Stimulated activated CD4-positive, alpha-beta T cell treated with anti-CD3 and anti-CD28 coated beads, TNF-alpha, amount 100 ng/mL, for 48 hours (primary cell): Measurements from ENCODE around the gene HPSE2.

Experiments
- DNase-seq, 3 donors: peaks; one replicate each; pipeline ENCODE4 v3.0.0-alpha.2; 2020; ENCODE audit warnings: low read depth in 3 of 3

Gene HPSE2

DNA sequence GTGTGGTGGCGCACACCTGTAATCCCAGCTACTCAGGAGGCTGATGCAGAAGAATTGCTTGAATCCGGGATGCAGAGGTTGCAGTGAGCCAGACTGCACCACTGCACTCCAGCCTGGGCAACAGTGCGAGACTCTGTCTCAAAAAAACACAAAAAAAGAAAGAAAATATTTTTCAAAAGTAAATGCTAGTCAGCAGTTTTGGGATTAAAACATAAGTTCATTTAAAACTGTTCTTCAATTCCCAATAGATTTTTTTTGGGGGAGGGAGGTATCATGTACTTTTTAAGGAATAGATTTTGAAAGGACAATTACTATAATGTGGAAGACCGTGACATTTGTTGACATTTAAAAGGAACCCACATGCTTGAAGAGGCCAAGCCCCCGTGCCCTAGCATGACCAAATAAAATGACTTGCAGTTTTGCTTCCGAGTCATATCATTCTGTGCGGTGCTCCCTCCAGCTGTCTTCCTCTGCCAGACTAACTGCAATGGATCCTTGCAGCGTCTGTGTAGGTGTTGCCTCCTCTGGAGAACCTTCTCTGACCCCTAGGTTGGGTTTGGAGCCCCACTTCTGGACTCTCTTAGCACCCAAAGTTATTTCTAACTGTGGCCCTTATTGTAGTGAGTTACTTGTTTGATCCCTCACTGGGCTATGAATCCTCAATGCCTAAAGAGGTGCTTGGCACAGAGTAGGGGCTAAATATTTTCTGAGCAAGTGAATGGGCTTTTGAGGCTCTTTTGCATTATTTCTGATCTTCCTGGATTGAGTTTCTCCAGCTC, 771.5 kb downstream of the HPSE2 start:
- DNase-seq, result no peak

DNA sequence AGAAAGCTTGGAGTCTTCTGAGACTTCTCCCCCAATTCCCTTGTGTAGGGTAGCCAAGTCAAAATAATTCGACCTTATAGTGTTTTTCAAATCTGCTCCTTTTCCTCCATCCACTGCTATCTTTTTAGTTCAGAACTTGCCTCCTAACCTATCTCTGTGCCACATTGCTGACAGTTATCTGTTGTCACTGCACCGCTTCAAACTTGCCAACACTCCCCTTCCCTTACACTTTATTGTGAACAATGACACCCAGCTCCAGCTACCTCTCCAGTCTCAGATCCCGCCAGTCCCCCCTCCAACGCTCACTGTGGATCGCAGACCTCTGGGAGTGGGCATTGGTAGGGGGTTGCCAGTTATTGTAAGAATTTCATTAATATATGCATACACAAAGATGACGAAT, 772.6 kb downstream of the HPSE2 start:
- DNase-seq, result no peak

DNA sequence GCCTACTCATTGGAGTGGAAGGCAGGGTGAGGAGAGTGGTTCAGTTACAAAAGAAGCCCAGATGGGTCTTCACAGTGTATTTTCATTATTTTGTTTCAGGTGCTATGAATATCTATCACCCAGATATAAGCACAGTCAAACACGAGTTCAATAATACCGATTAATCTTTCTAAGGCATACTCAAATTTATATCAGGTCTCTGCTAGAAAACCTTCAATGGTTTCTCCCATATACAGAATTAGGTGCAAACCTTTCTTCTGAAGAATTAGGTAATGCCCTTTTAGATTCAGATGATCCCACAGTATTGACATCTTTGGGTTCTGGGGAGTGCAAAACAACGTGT, 774.2 kb downstream of the HPSE2 start:
- no peak for DNase-seq

DNA sequence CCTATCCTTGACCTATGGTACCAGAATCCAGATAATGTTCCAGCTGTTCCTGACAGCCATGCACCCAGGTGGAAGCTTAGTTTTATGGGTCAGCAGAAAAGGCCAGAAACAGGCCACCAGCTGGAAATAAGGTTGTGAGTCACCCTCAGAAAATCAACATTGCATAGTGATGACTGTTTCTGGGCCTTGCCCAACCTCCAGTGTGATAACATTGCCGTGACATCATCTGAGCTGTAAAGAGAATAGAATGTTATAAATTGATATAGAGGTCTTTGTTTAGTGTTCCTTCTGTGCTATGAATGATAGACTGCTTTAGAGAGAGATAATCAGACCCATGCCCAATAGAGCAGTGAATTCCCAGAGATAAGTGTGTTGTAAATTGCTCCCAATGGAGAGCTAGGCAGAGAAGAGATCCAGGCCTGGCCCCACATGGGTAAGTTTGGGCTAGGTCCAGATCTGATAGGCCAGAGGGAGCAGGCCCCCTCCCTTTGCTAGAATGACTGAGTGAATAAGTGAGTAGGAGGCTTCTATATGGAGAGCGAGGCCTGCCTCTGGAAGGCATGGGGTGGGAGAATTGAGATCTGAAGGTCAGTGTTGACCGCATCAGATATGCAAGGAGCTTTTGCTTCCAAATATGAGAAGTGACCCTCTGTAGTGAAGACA, 774.7 kb downstream of the HPSE2 start:
- no peak for DNase-seq

DNA sequence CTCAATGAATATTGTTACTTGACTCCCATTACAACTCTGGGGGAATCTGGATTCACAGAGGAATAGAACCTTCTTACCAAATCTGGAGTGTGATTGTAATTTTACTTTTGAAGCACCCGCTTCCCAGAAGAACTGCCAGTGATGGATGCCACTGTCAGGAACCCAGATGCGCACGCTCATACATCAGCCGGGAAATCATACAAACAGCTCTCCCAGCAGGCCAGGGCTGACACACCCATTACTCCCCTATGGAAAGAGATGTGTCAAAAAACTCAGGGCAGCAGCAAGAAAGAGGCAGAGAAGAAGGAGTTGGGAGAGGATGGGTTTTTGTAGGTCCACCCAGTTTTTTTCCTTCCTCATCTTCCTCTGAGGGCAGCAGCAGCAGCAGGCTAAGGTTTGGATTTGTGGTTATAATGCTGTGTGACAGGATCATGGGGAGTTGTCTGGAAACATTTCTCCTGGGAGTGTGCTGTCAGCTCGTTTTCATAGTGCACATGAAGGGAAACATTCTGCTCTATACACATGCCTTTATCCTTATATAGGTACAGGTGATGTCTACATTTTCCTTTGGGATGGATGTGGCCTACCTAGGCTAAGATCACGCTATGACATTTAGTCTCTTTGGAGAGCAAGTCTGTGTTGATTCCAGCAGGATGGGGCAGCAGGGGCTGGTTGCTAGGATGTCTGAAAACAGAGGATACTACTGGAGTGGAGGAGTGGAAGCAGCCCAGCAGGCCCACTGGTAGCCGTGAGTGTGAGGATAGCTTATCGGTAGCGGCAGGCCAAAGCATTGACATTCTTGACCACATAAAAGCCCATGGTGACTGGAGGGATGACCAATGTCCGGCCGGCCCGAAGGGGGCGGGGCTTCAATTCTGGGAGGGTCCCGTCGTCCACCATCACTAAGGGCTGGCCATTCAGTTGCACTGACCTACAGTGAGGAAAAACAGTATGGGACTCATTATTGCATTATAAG, 776.6 kb downstream of the HPSE2 start:
- no peak for DNase-seq

DNA sequence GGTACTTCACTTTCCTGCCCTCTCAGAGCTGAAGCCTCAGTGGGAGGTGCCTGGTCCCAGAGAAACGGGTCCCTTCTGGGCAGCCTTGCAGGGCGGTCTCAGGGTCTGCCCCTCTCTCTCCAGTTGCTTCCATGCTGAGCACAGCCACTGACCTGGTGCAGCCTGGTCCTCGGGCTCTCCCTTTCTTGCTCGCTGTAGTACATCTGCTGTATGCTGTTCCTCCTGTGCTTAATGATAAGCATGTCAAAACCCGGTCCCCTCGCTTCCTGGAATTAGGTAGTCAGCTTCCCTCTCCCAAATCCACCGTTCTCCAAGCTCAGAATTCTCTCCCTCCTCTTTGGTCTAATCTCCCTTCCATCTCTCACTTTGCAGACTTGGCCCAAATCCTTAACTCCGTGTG, 777.9 kb downstream of the HPSE2 start:
- no peak for DNase-seq

DNA sequence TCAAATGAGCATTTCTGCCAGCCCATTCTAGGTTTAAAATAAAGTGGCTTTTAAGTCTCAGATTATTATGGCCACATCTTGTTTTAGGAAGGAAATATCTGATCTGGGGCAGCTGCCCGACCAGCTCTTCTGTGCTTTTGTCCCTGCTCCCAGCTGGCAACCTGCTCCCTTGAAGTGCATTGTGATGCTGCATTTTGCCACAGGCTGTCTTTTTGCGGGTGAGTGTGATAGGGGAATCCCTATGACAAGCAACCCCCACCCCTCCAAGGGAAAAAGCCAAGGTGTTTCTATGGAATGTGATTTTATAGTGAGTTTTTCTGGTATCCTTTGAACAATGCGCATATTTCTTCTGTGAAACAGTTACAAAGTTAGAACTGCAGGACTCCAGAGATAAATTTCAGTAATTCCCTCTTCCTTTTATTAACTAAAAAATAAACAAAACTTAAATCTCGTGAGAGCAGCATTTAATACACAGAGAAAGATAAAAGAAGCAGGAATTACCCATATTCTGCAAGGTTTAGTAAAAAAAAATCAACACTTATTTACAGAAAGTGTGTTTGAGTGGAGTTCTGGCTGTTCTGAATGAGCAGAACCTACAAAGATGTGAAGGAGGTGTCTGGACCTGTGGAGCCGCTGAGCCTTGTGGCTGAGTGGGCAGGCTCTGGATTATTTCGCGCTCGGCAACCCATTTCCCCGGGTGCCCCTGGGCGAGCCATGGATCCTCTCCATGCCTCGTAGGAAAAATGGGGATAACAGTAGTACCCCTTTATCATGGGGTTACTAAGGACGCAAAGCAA, 778.8 kb downstream of the HPSE2 start:
- no peak for DNase-seq

DNA sequence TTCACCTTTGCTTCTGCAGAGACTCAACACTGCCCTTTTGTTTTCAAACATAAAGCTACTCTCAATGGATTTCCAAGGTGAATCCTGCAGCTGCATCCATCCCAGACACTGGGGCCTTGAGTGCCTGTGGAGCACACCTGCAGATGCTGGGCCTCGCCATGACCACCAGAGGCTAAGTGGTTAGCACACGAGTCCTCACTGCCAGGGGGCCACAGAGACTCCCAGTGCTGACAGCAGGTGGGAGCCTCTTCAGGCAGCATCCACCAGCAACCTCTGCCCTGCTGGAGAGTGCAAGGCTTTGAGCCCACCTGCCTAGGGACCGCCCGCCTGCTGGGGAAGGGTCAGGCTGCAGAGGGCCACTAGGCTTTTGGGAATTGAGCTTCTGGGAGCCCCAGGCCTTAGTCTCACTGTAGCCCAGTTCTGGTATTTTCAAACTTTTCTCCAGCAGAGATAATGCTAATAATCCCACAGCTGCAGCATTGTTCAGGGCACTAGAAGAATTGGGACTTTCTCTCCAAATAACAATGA, 779.5 kb downstream of the HPSE2 start:
- DNase-seq, result no peak

DNA sequence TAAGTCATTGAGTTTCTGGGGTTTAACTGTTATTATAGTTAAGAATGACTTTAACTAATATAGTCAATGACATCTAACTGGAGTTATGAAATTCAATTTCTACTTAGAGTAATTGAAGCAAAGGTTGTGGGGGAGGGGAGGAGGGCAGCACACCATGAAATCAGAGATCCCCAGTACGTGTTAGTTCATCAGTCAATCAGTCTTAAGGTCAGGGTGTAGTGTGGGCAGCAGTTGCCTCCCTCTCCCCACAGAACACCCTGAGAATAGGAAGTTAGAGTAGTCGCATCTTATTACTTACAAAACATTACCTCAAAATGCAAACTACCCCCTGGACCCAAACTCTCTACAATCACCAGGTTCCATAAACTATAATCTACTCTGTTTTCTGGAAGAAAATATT, 781.9 kb downstream of the HPSE2 start:
- DNase-seq, result no peak

DNA sequence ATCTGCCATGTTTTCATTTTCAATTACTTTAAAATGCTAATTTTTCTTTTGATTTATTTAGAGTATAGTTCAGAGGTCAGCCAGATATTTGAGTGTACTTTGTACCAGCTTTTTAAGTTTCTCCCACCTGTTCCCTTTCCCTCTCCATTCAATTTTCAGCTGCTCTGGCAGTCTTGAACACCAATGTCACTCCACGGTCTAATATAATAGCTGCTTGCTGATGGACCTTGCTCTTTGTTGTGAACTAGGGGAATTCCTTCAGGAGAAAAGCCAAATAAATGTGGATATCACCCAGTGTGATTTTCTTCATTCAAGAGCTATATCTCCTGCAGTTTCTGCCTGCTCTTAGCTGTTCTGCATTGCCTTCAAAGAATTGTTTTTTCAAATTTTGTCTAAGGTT, 785.0 kb downstream of the HPSE2 start:
- no peak for DNase-seq

DNA sequence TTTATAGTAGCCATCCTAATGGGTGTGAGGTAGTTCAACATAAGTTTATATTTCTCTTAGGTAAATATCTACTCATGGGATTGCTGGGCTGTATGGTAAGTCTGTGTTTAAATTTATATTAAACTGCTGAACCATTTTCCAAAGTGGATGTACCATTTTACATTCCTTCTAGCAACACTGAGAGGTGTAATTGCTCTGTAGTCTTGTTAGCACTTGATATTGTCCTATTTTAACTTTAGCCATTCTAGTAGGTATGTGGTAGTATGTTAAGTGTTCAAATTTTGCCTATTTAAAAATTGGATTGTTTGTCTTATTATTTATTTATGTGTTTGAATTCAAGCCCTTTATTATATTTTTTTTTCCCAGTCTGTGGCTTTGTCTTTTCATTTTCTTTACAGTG, 786.4 kb downstream of the HPSE2 start:
- DNase-seq, result no peak

DNA sequence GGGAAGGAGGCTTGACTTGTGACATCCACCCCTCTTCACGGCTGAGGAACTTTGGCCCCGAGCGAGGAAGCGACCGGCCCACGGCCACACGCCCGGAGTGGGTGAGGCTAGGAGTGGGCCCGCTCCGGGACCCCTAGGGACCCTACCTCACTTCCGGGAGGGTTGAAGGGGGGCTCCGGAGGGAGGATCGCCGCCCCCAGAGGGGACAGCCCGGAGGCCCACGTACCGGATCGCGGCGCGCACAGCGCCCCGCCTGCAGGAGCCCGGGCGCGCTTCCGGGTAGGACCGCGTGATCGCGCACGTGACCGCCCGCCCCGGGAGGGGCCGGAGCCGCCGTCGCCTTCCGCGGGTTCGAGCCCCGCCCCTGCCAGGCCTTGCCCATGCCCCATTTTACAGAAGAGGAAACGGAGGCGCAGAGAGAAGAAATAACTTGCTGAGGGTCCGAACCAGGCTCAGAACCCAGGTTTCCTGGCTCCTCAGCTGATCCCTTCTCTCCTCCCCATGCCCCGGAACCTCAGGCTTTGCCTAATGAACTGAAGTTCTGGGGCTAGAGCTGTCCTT, 788.9 kb downstream of the HPSE2 start, which contains the start of gene HPS1:
Gene HPS1 (minus strand): TSS at position 275 of the 561 bp plus-strand sequence. CDS start 3,695 bp downstream, outside the sequence.
- DNase-seq, result peak; percentile 65 to 84 (median 68)

DNA sequence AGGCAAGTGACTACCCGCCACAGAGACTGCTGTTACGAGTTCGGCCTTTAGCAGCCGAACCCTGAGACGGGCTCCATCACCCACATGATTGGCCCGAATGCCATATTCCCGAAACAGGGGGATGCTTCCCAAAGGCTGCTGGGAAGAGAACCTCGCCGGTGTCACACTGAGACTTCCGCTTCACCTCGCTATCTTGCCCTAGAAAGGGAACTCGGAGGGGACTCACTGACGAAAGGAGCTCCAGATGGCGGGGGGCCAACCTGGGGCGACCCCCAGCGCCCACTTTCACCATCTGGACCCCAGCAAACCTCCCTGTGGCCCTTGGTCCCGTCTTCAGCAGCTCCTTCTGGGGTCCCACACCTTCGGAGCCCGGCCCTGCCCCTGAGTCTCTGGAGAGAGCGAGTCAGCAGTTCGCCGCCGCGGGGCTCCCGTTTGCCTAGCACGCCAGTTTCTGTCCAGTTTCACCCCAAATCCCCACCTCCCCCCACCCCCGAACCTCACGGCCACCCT, 789.4 kb downstream of the HPSE2 start:
- DNase-seq, result peak in 1 of 3 donors; percentile 31

DNA sequence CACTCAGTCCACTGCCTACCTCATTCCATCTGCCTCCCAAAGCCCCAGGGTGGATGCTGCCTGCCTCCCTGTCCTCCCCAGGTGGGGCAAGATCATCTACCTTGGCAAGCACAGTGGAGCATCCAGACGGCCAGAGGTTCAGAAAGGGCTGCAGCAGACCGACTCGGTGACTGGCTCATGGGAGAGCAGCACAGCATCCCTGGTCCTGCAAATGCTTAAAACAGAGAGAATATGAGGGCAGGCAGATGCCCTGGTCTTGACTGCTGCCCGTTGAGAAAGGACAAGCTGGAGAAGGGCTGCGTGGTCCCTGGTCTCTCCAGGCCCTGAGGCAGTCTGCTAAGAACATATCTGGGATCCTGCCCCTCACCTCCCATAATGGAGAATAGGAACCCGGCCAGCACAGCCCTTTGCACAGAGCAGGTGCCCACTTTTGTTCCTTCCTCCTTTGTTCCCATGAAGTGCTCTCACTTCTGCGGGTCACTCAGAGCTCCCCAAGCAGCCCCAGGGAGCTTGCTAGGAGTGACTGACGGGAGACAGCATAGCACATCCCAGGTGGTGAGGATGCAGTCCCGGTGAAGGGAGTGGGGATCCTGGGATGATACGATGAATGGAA, 790.3 kb downstream of the HPSE2 start:
- no peak for DNase-seq

DNA sequence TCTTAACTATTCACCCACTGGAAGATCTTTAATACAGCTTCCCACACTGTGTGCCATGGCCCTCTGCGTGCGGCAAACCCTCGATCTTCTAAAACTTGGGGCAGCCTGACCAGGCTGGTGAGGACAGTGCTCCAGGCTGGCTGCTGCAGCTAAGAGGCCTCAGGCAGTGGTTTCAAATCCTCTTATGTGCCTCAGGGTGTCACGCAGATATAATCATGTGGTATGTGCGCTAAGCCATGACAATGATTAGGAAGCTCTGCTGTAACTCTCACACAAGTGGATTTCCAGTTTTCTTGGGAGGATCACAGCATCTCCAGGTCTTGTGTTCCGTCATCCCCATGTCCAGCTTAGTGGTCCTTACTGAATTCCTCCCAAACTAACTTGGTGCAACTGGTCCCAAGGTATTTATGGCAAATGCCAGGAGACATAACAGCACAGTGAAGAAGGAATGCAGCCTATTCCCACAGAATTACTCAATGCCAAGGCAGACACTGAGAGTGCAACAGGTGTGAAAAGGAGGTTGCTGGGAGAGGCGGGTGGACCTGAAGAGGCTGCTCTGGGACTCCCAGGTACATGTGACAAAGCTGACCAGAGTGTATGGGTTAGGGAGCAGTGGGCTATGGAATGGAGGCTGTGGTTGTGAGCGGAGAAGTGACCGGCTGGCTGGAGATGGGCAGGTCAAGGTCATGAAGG, 791.2 kb downstream of the HPSE2 start:
- no peak for DNase-seq

DNA sequence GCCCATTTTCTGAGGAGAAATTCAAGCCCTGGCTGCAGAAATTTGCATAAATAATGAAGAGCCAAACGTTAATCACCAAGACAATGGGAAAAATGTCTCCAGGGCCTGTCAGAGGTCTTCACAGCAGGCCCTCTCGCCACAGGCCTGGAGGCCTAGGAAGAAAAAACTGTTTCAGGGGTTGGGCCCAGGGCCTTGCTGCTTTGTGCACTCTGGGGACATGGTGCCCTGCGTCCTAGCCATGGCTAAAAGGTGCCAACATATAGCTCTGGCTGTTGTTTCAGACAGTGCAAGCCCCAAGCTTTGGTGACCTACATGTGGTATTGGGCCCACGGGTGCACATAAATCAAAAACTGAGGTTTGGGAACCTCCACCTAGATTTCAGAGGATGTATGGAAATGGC, 796.9 kb downstream of the HPSE2 start:
- DNase-seq, result no peak

DNA sequence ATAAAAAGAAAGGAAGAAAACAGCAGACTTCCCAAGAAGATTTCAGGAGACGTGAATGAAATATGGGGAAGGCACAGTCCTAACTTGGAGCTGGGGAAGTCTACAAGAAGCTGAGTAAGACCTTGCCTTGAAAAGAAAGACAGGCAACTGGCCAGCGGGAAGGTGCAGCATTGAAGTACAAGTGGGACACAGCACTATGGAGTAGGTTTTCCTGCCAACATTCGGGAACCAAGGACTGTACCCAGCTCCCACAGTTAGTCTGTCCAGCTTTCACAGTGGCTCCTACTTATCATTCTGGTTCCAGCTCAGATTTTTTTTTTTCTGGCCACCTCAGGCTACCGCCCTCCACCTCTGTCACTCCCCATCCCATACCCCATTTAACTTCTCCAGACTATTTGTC, 798.9 kb downstream of the HPSE2 start:
- DNase-seq, result no peak

DNA sequence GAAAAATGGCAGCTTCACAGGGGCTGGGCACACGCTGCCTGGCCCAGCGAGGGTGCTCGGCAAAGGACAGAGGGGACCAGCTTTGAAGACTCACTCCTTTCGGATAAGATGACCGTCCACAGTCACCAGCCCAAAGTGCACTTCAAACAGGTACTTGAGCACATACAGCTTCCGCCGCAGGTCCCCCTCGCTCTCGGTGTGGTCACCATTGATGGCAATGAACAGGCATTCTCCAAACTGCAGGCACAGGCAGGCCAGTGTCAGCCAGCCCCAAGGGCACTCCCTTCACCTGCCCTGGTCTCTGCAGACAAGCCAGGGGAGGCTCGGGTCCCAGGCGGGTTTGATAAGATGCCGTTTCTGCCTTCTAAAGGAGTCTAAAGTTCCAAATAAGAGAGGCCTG, 800.5 kb downstream of the HPSE2 start:
- DNase-seq, result no peak

DNA sequence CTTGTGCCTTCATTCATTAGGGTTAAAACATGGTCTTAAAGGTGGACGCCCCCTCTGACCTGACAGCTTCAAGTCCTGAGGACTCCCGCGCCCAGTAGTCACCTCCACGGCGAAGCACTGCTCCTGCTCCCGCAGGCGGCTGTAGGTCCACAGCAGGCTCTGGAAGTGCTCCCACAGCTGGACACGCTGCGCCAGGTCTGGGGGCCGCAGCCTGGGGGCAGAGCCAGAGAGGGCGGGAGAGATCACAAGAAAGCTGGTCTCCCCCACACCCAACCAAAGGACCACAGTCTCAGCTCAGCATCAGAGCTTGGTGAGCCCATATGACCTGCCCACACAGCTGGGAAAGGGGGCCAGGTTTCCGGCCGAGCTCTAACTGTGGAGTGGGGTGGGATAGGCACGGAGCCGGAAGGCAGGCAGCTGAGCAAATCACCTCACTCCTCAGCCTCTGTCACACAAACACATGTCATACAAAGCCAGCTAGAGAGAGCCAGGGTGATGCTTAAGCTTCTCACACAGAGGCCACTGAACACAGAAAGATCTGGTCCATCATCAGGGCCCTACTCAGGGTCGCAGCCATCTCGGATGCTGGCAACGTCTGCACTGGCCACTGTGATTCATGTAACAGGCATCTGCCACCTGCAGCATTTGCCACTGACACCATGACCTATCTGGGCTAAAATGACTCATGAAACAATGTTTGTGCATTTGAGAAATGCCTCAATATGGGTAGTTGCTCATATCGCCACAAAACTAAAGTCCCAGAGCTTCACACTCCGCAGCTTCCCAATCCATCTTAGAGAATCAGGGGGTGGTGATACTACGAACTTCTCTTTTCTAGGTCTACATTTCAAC, 801.5 kb downstream of the HPSE2 start:
- DNase-seq, result no peak
